Caco-2 (cell line): ENCODE data around the gene CAPN12. TPM values are rescaled to one million over a fixed set of nuclear protein-coding genes. Genes with fewer than 3 reads are reported as not detected.

Experiments used
- BruUV-seq: library from RNA; stranded (reverse); fragments of 400-500 nt; replicated peaks from 2 replicates; lab custom pipeline; 2021; lab: Mats Ljungman, UMichigan
- CTCF ChIA-PET: fragments of 300-600 bp; sonication (Branson Sonifier 250); formaldehyde crosslinking; loops from one replicate; lab custom pipeline; 2022; ENCODE audit warnings: antibody characterized with exemption; lab: Charles Lee
- POLR2A ChIA-PET: fragments of 300-600 bp; sonication (Branson Sonifier 250); formaldehyde crosslinking; loops from one replicate; lab custom pipeline; 2022; ENCODE audit warnings: antibody characterized with exemption; lab: Charles Lee
- DNase-seq, 2 experiments: peaks; one replicate each; pipeline versions ENCODE4 v3.0.0 to v3.0.0-alpha.2; 2020 to 2022
- H3K27me3 ChIP-seq: replicated peaks from 2 replicates; pipeline ENCODE4 v1.6.0; 2011; ENCODE audit warnings: low read length; ENCODE audit not compliant: control insufficient read depth, insufficient read depth
- H3K36me3 ChIP-seq: 2 replicates; pipeline ENCODE4 v1.5.1; 2011; ENCODE audit warnings: low read length; ENCODE audit not compliant: control insufficient read depth, insufficient read depth
- H3K4me1 ChIP-seq: fragments of 250-450 bp; sonication (Bioruptor Pico); 2 replicates; pipeline ENCODE4 v1.5.1; 2020; ENCODE audit warnings: mild to moderate bottlenecking
- H3K4me3 ChIP-seq: 2 replicates; pipeline ENCODE4 v1.5.1; 2011; ENCODE audit warnings: low read depth, mild to moderate bottlenecking, control low read depth, low read length
- H3K9me3 ChIP-seq: fragments of 250-450 bp; sonication (Bioruptor Pico); 2 replicates; pipeline ENCODE4 v1.5.1; 2020; ENCODE audit warnings: mild to moderate bottlenecking, moderate library complexity
- H3K27ac Mint-ChIP-seq: one replicate; pipeline ENCODE4 v1.8.0; 2022; ENCODE audit warnings: mixed read lengths; ENCODE audit not compliant: unreplicated experiment
- H3K27me3 Mint-ChIP-seq: one replicate; pipeline ENCODE4 v1.8.0; 2022; ENCODE audit warnings: mixed read lengths; ENCODE audit not compliant: insufficient read depth, unreplicated experiment
- H3K36me3 Mint-ChIP-seq: one replicate; pipeline ENCODE4 v1.8.0; 2022; ENCODE audit warnings: mild to moderate bottlenecking, mixed read lengths; ENCODE audit not compliant: insufficient read depth, unreplicated experiment
- H3K4me1 Mint-ChIP-seq: one replicate; pipeline ENCODE4 v1.8.0; 2022; ENCODE audit warnings: low read depth, mixed read lengths; ENCODE audit not compliant: unreplicated experiment
- H3K4me3 Mint-ChIP-seq: one replicate; pipeline ENCODE4 v1.8.0; 2022; ENCODE audit warnings: mild to moderate bottlenecking, moderate library complexity, mixed read lengths; ENCODE audit not compliant: unreplicated experiment
- H3K9me3 Mint-ChIP-seq: one replicate; pipeline ENCODE4 v1.8.0; 2022; ENCODE audit warnings: mixed read lengths; ENCODE audit not compliant: unreplicated experiment
- intact Hi-C: fragments of 100-400 bp; cut with micrococcal nuclease; formaldehyde crosslinking; loops from one replicate; pipeline ENCODE4 v1.10.0; 2022; ENCODE audit not compliant: unreplicated experiment
- total RNA-seq: library from RNA; stranded (reverse); gene quantifications from 2 replicates; pipeline ENCODE4 v1.2.3, GENCODE V29; 2022
- TF ChIP-seq, protein P1 (sequence below), 2 experiments: fragments of 200-600 bp in 1 of 2; IDR thresholded peaks; 1 replicate in 1 of 2; 2 replicates in 1 of 2; pipeline versions ENCODE4 v1.5.1 to v1.8.0; 2011 to 2022; ENCODE audit warnings: antibody characterized with exemption in 1 of 2, control low read depth in 1 of 2, inconsistent platforms in 1 of 2, low read depth in 1 of 2, low read length in 1 of 2, mild to moderate bottlenecking in 1 of 2, moderate library complexity in 1 of 2; ENCODE audit not compliant: insufficient read depth in 1 of 2, severe bottlenecking in 1 of 2, unreplicated experiment in 1 of 2

CAPN12 gene
- total RNA-seq, 1 experiment from 2014 or later = 8.8 TPM

DNA sequence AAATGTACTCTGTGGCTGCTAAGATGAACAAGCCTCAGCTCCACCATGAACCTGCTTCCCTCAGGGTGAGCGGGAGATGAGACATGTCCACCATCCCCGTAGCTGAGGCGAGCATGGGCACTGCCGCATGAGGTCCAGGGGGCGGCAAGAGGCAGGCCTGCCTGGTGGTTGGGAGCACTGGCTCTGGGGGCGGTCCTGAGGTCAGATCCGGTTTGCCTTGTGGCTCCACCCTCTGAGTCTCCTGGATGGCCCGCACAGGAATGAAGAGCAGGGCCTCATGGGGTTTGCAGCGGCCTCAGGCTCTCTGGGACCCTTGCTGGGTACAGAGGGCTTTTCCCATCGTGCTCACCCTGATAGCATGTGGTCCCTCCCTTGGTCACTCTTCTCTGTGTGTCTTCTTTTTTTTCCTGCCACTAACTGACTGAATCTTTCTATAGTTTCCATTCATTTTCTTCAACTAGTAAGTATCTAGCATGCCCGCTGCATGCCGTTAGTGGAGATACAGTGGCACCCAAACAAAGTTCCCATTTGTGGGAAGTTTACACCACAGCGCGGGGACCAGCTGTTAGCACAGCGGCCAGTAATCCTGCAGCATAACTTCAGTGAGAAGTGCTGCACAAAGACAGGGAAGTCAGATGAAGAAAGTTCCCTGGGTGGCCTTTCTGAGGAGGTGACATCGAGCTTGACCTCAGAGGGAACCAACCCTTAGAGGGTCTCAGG is 37.3 kb downstream of the CAPN12 start:
- H3K36me3 ChIP-seq = peaks cover 29% of the 10 kb centered on the region
- Mint-ChIP-seq H3K36me3 (peaks cover 100% of the 10 kb centered on the region), H3K9me3 (no peaks in the 10 kb centered on the region), H3K27ac (no peak overlapping the region), H3K4me3 (no peak overlapping the region), H3K4me1 (peaks cover 12% of the 10 kb centered on the region), H3K27me3 (no peaks in the 10 kb centered on the region)
- no peak for DNase-seq
- ChIA-PET POLR2A (no interaction called here), CTCF (interaction anchor here (0.6 kb wide), 1 partner anchor 26 kb away, joined by 4 read pairs; no protein-coding TSS in a partner anchor)
- TF ChIP-seq, protein P1, sequence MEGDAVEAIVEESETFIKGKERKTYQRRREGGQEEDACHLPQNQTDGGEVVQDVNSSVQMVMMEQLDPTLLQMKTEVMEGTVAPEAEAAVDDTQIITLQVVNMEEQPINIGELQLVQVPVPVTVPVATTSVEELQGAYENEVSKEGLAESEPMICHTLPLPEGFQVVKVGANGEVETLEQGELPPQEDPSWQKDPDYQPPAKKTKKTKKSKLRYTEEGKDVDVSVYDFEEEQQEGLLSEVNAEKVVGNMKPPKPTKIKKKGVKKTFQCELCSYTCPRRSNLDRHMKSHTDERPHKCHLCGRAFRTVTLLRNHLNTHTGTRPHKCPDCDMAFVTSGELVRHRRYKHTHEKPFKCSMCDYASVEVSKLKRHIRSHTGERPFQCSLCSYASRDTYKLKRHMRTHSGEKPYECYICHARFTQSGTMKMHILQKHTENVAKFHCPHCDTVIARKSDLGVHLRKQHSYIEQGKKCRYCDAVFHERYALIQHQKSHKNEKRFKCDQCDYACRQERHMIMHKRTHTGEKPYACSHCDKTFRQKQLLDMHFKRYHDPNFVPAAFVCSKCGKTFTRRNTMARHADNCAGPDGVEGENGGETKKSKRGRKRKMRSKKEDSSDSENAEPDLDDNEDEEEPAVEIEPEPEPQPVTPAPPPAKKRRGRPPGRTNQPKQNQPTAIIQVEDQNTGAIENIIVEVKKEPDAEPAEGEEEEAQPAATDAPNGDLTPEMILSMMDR (IDR thresholded peaks at IDR 0.05; ENCODE audit: insufficient read depth in 1 of 2, low read depth in 1 of 2, low read length in 1 of 2, severe bottlenecking in 1 of 2, unreplicated experiment in 1 of 2) = no peak
- no TSS peak for BruUV-seq
- peaks cover 9% of the 10 kb centered on the region for H3K4me1 ChIP-seq
- no peaks in the 10 kb centered on the region for H3K9me3 ChIP-seq
- no peak overlapping the region for H3K4me3 ChIP-seq
- intact Hi-C loops = no loop called here
- H3K27me3 ChIP-seq = no peaks in the 10 kb centered on the region

DNA sequence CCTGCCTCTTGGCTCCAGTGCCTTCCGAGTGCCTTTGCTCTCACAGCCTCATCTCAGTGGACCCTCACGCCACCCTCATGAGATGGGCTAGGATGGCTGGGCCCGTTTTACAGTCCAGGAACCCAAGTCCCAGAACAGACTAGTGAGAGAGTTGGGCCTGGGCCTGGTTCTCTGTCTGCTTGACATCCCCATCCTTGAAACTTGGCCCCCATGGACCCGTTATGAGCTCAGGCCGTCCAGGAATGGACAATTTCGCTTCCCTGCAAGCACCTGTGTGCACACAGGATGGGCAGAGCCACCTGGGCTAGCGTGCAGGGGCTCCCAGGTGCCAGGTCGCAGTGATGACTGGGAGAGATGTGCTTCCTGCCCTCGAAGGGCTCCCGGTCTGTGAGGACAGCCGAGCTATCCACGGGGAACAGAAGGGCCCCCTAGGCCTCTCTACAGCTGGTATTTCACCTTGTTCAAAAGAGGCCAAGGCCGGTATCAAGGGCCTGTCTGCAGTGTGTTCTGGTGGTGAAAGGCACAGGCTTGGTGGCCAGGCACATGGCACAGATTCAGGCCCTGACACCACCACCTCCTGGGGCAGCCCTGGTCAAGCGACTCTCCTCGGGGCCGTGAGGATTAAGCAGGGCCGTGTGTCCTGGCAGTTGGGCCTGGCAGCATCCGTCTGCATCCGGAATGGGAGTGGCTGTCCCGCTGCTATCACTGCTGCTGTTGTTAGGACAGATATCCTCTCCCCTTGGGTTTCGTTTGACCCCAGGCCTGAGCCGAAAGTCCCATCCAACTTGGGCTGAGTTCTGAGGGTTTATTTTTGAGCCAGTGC is 38.9 kb downstream of the CAPN12 start:
- BruUV-seq = no TSS peak
- intact Hi-C loops = no loop called here
- Mint-ChIP-seq H3K4me3 (no peak overlapping the region), H3K27me3 (no peaks in the 10 kb centered on the region), H3K4me1 (peaks cover 19% of the 10 kb centered on the region), H3K36me3 (peaks cover 100% of the 10 kb centered on the region), H3K9me3 (no peaks in the 10 kb centered on the region), H3K27ac (no peak overlapping the region)
- TF ChIP-seq, protein P1 (IDR thresholded peaks at IDR 0.05; ENCODE audit: insufficient read depth in 1 of 2, low read depth in 1 of 2, low read length in 1 of 2, severe bottlenecking in 1 of 2, unreplicated experiment in 1 of 2) = no peak
- Histone ChIP-seq H3K4me3 (no peak overlapping the region), H3K4me1 (peaks cover 25% of the 10 kb centered on the region), H3K36me3 (peaks cover 28% of the 10 kb centered on the region), H3K9me3 (no peaks in the 10 kb centered on the region), H3K27me3 (no peaks in the 10 kb centered on the region)
- DNase-seq = no peak
- CTCF ChIA-PET = no interaction called here
- POLR2A ChIA-PET = no interaction called here

- no peak overlapping the region for H3K4me3 Mint-ChIP-seq
- H3K4me1 Mint-ChIP-seq = peaks cover 22% of the 10 kb centered on the region
- peaks cover 32% of the 10 kb centered on the region for H3K36me3 ChIP-seq
- TF ChIP-seq, protein P1 (IDR thresholded peaks at IDR 0.05; ENCODE audit: insufficient read depth in 1 of 2, low read depth in 1 of 2, low read length in 1 of 2, severe bottlenecking in 1 of 2, unreplicated experiment in 1 of 2) = peak in 1 of 2 experiments; percentile 38
- no peaks in the 10 kb centered on the region for H3K9me3 Mint-ChIP-seq
- DNase-seq = peak in 1 of 2 experiments; percentile 43
- CTCF ChIA-PET = no interaction called here
- intact Hi-C loops = no loop called here
- H3K36me3 Mint-ChIP-seq = peaks cover 100% of the 10 kb centered on the region
- H3K4me3 ChIP-seq = no peak overlapping the region
- BruUV-seq = no TSS peak
- H3K27me3 Mint-ChIP-seq = no peaks in the 10 kb centered on the region
- POLR2A ChIA-PET = interaction anchor here (0.5 kb wide), 1 partner anchor 45 kb away, joined by 3 read pairs; no protein-coding TSS in a partner anchor
- H3K9me3 ChIP-seq = no peaks in the 10 kb centered on the region
- H3K4me1 ChIP-seq = peaks cover 33% of the 10 kb centered on the region
- H3K27ac Mint-ChIP-seq = peak overlapping the region; percentile 83
- H3K27me3 ChIP-seq = no peaks in the 10 kb centered on the region
Measured at GRCh38 chr19:38704488-38705026, 39.7 kb downstream of the CAPN12 start.
